Endothelial cell (in vitro differentiated cells): Measurements from ENCODE around the gene GASK1B. TPM values are rescaled to one million over a fixed set of nuclear protein-coding genes. Genes with fewer than 3 reads are reported as not detected.

Experiments
- DNase-seq: peaks from one replicate; pipeline ENCODE4 v3.0.0; 2021; ENCODE audit warnings: low spot score
- H3K27ac Mint-ChIP-seq: one replicate; pipeline ENCODE4 v1.8.0; 2021; ENCODE audit warnings: mixed read lengths, inconsistent platforms; ENCODE audit not compliant: unreplicated experiment
- H3K27me3 Mint-ChIP-seq: one replicate; pipeline ENCODE4 v1.8.0; 2021; ENCODE audit warnings: mild to moderate bottlenecking, moderate library complexity, mixed read lengths, inconsistent platforms; ENCODE audit not compliant: unreplicated experiment
- H3K36me3 Mint-ChIP-seq: one replicate; pipeline ENCODE4 v1.8.0; 2021; ENCODE audit warnings: mild to moderate bottlenecking, low read depth, mixed read lengths, inconsistent platforms; ENCODE audit not compliant: unreplicated experiment
- H3K4me1 Mint-ChIP-seq: one replicate; pipeline ENCODE4 v1.8.0; 2021; ENCODE audit warnings: mild to moderate bottlenecking, mixed read lengths, inconsistent platforms; ENCODE audit not compliant: unreplicated experiment
- H3K4me3 Mint-ChIP-seq: one replicate; pipeline ENCODE4 v1.8.0; 2021; ENCODE audit warnings: mild to moderate bottlenecking, mixed read lengths, inconsistent platforms; ENCODE audit not compliant: unreplicated experiment
- H3K9me3 Mint-ChIP-seq: one replicate; pipeline ENCODE4 v1.8.0; 2021; ENCODE audit warnings: mixed read lengths, inconsistent platforms; ENCODE audit not compliant: unreplicated experiment
- total RNA-seq: library from RNA; stranded (reverse); fragmentation: NEBNext Ultra II Directional; extraction: Animal tissue kit (Norgen Biotek cat#: 25700); gene quantifications from one replicate; pipeline ENCODE4 v1.2.1, GENCODE V29; 2021; ENCODE audit not compliant: unreplicated experiment
- TF ChIP-seq, protein P1 (sequence below): fragments of 200-600 bp; sonication (generic); IDR thresholded peaks from one replicate; pipeline ENCODE4 v1.5.0; 2021; ENCODE audit warnings: antibody characterized with exemption; ENCODE audit not compliant: unreplicated experiment

GASK1B gene
- total RNA-seq, 1 donor from 2014 or later: 63.8 TPM

DNA sequence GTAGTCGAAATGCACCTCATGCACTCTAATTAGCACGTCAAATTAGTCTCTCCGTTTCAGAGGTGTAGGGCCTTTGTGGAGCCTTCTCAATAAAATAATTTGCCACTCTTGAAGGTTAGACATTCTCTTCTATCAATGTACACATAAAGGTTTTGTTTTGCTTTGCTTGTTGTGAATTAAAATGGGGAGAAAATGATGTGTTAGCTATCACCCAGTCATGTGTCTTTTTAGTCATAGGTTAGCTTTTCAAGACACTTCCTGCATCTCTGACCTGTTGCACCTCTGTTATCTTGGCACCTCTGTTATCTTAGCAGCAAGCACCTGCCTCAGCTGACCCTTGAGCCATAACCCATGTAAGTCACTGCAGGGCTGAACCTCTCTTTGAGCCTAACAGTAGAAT lies 38.4 kb upstream of the GASK1B start:
- Mint-ChIP-seq H3K36me3 (no peaks in the 10 kb centered on the region), H3K4me1 (peaks cover 18% of the 10 kb centered on the region), H3K9me3 (no peaks in the 10 kb centered on the region), H3K4me3 (peak overlapping the region; percentile 52), H3K27me3 (peaks cover 3% of the 10 kb centered on the region), H3K27ac (no peak overlapping the region)
- TF ChIP-seq, protein P1, sequence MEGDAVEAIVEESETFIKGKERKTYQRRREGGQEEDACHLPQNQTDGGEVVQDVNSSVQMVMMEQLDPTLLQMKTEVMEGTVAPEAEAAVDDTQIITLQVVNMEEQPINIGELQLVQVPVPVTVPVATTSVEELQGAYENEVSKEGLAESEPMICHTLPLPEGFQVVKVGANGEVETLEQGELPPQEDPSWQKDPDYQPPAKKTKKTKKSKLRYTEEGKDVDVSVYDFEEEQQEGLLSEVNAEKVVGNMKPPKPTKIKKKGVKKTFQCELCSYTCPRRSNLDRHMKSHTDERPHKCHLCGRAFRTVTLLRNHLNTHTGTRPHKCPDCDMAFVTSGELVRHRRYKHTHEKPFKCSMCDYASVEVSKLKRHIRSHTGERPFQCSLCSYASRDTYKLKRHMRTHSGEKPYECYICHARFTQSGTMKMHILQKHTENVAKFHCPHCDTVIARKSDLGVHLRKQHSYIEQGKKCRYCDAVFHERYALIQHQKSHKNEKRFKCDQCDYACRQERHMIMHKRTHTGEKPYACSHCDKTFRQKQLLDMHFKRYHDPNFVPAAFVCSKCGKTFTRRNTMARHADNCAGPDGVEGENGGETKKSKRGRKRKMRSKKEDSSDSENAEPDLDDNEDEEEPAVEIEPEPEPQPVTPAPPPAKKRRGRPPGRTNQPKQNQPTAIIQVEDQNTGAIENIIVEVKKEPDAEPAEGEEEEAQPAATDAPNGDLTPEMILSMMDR: no peak
- no peak for DNase-seq

DNA sequence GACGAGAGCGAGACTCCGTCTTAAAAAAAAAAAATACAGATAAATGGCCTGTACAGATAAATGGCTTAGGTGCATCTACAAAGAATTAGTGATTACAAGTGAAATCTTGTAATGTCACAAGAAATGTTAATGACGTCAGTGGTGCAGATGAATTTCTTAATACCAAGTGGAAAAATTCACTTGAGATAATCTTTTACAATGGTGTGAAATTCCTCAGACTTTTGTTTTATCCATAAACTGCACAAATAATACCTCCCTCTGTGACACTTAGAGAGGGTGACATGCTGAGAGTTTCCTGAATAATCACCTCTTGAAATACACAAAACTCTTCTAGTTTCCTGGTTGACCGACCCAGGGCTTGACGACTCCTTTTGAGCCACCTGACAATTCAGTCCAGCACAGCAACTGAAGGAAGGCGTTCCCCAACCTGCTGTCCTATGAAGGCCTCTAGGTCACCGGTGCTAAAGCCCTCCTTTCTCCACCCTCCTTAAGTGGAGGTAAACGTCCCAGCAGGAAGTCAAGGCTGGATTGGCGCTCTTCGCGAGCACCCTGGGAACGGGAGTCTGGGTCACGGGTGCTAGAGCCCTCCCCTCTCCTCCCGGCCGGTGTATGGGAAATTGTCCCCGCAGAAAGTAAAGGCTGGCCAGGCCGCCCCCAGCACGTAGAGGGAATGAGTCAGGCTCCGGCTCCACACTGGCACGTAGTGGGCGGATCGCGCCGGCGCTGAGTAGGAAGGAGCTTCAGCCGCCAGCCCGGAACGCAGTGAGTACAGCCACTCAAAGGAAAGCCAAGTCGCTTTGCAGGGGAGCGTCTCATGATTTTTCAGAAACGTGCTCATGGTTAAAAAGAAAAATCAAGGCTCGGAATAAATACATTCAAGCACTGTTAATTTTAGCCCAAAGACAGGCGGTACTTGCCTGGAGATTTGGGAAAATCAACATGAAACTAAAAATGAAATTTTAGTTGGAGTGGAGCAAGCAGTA lies 37.3 kb upstream of the GASK1B start, which contains the start of gene TMEM144:
Gene TMEM144, plus strand, starts transcription at position 662 of the 983 bp plus-strand sequence. CDS start 2,182 bp downstream, outside the sequence.
- peaks cover 5% of the 10 kb centered on the region for H3K27me3 Mint-ChIP-seq
- DNase-seq: peak; percentile 76
- H3K4me1 Mint-ChIP-seq: peaks cover 18% of the 10 kb centered on the region

DNA sequence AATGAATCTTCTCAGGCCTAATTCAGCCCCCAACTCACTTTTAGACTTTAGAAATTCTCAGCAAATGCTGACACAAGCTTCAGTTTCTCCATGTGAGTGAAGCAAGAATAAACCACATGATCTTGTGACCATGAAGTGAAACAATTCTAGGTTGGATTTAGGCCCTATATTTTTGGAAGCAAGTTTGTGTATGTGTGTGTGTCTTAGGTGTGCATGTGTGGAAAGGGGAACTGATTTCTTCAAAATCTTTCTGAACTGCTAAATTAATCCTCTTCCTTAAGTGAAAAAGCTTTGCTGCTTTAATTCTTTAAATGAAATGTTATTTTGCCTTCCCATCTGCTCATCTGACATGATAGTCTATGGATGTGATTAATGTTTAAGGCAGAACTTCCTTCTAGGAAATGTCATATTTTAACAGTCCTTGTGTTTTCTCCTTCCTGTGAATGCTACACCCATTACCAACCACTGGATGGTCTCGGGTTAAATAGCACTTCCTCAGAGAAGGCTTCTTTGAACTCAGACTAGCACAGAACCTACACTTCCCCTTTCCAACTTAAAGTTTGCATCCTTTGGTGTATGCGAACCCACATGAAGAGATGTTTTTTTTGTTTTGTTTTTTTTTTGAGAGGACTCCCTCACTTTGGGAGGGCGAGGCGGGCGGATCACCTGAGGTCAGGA lies 36.3 kb upstream of the GASK1B start:
- Mint-ChIP-seq H3K4me1 (peaks cover 18% of the 10 kb centered on the region), H3K4me3 (no peak overlapping the region), H3K9me3 (no peaks in the 10 kb centered on the region), H3K27ac (no peak overlapping the region), H3K27me3 (peaks cover 5% of the 10 kb centered on the region), H3K36me3 (no peaks in the 10 kb centered on the region)
- no peak for DNase-seq
- TF ChIP-seq, protein P1: no peak

More for the DNA sequence above, 37.3 kb upstream of the GASK1B start, which contains the start of gene TMEM144:
- no peaks in the 10 kb centered on the region for H3K36me3 Mint-ChIP-seq
- TF ChIP-seq, protein P1: no peak
- H3K9me3 Mint-ChIP-seq: no peaks in the 10 kb centered on the region
- H3K27ac Mint-ChIP-seq: peak within 1 kb of the TSS; percentile 80
- peak within 1 kb of the TSS; percentile 82 for H3K4me3 Mint-ChIP-seq

DNA sequence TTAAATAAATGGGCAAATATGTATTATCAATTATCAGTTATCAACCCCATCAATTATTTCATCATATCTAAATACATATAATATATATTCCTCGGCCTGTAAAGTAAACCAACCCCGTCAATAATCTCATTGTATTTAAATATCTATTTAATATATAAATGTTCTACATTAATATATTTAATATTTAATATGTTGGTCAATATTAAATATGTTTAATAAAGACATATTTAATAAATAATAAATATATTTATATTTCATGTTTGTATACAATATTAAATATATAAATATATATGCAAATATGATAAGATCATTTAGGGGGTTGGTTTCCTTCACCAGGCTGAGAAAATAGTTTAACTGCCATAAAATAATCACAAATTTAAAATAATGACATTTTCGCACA lies 31.1 kb upstream of the GASK1B start:
- Mint-ChIP-seq H3K27ac (no peak overlapping the region), H3K4me1 (no peaks in the 10 kb centered on the region), H3K9me3 (no peaks in the 10 kb centered on the region), H3K27me3 (peaks cover 2% of the 10 kb centered on the region), H3K4me3 (no peak overlapping the region), H3K36me3 (no peaks in the 10 kb centered on the region)
- no peak for DNase-seq
- TF ChIP-seq, protein P1: no peak
